ENCODE results near the gene CD4.

Gene CD4

DNA sequence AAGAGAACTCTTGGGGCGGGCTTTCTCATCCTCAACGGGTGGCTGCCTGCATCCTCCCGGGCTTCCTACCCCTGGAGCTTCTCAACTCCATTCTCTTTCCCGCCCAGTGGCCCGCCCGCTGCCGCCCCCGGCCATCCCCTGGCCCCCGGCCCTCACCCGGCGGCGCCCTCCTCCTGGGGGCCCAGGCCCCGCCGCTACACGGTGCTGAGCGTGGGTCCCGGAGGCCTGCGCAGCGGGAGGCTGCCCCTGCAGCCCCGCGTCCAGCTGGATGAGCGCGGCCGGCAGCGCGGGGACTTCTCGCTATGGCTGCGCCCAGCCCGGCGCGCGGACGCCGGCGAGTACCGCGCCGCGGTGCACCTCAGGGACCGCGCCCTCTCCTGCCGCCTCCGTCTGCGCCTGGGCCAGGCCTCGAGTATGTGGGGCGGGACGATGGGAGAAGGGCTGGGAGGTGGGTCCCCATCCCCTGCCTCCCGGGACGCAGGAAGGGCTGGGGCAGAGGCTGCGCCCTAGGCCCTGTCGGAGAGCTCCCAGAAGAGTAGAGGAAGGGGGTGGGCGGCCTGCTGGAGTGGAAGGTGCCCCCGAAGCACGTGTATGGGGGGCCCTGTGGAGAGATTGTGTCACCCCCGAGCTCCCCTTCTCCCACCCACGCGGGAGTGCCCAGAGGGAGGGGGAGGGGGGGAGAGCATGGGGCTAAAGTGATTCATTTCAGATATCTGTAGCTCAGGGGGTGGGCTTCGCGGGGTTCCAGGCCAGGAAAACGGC, 15.6 kb upstream of the CD4 start:
- no peak for DNase-seq (ENCODE audit: low read depth)
- TF ChIP-seq, protein P1, sequence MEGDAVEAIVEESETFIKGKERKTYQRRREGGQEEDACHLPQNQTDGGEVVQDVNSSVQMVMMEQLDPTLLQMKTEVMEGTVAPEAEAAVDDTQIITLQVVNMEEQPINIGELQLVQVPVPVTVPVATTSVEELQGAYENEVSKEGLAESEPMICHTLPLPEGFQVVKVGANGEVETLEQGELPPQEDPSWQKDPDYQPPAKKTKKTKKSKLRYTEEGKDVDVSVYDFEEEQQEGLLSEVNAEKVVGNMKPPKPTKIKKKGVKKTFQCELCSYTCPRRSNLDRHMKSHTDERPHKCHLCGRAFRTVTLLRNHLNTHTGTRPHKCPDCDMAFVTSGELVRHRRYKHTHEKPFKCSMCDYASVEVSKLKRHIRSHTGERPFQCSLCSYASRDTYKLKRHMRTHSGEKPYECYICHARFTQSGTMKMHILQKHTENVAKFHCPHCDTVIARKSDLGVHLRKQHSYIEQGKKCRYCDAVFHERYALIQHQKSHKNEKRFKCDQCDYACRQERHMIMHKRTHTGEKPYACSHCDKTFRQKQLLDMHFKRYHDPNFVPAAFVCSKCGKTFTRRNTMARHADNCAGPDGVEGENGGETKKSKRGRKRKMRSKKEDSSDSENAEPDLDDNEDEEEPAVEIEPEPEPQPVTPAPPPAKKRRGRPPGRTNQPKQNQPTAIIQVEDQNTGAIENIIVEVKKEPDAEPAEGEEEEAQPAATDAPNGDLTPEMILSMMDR (IDR thresholded peaks at IDR 0.05; ENCODE audit: insufficient read depth, low read depth, low read length, missing control alignments), result no peak
- H3K4me3 ChIP-seq (ENCODE audit: low read length), result no peak overlapping the region

GRCh38 chr12:6774499-6775062, 14.7 kb upstream of the CD4 start:
- no peak overlapping the region for H3K4me3 ChIP-seq (ENCODE audit: low read length)
- DNase-seq (ENCODE audit: low read depth), result no peak
- TF ChIP-seq, protein P1 (IDR thresholded peaks at IDR 0.05; ENCODE audit: insufficient read depth, low read depth, low read length, missing control alignments), result no peak

DNA sequence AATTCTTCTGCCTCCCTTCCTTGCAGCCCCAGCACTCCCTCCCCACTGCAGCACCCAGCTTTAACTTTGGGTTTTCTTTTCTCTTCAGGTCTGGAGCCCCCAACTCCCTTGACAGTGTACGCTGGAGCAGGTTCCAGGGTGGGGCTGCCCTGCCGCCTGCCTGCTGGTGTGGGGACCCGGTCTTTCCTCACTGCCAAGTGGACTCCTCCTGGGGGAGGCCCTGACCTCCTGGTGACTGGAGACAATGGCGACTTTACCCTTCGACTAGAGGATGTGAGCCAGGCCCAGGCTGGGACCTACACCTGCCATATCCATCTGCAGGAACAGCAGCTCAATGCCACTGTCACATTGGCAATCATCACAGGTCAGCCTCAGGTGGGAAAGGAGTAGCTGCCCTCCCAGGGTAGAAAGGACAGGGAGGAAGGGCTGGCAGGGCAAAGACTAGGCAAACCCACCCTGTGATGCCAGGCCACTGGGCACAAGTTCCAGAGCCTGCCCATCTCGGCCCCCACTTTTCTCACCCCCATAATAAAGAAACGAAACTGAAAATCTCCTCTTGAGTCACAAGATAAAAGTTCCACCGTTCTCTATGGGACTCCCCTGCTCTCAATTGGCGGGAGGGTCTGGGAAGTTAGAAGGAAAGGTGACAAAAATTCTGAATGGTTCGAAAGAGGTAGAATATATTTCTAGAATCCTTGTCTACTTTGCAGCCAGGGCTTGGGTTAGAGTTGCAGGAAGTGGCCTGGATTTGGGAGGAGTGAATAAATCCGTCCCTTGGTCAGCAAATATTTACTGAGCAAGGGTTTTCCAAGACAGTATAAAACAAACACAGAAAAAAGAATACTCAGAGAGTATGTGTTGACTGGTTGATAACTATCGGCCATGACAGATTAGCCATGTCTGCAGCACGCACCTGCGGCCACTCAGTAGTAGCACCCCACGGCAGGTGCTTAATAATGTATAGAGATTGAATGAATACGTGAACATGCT, 13.8 kb upstream of the CD4 start:
- TF ChIP-seq, protein P1 (IDR thresholded peaks at IDR 0.05; ENCODE audit: insufficient read depth, low read depth, low read length, missing control alignments), result no peak
- no peak overlapping the region for H3K4me3 ChIP-seq (ENCODE audit: low read length)
- DNase-seq (ENCODE audit: low read depth), result no peak

DNA sequence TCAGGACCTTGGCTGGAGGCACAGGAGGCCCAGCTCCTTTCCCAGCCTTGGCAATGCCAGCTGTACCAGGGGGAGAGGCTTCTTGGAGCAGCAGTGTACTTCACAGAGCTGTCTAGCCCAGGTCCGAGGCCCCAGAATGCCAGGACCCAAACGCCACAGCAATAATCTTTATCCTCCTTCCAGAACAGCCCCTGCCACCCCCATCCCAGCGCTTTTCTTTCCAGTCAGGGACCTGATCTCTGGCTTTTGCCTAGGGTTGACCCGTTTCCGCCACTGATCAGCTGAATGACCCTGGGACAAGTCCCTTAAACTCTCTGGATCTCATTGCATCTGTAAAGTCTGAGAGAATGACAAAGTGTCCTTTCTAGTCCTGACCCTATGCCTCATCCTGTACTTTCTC, 11.9 kb upstream of the CD4 start:
- DNase-seq (ENCODE audit: low read depth), result no peak
- TF ChIP-seq, protein P1 (IDR thresholded peaks at IDR 0.05; ENCODE audit: insufficient read depth, low read depth, low read length, missing control alignments), result no peak
- H3K4me3 ChIP-seq (ENCODE audit: low read length), result no peak overlapping the region

- no peak for DNase-seq (ENCODE audit: low read depth)
- TF ChIP-seq, protein P1 (IDR thresholded peaks at IDR 0.05; ENCODE audit: insufficient read depth, low read depth, low read length, missing control alignments), result no peak
- peak overlapping the region; percentile 29 for H3K4me3 ChIP-seq (ENCODE audit: low read length)
These were observed 11.1 kb upstream of the CD4 start for GRCh38 chr12:6778217-6778573.

DNA sequence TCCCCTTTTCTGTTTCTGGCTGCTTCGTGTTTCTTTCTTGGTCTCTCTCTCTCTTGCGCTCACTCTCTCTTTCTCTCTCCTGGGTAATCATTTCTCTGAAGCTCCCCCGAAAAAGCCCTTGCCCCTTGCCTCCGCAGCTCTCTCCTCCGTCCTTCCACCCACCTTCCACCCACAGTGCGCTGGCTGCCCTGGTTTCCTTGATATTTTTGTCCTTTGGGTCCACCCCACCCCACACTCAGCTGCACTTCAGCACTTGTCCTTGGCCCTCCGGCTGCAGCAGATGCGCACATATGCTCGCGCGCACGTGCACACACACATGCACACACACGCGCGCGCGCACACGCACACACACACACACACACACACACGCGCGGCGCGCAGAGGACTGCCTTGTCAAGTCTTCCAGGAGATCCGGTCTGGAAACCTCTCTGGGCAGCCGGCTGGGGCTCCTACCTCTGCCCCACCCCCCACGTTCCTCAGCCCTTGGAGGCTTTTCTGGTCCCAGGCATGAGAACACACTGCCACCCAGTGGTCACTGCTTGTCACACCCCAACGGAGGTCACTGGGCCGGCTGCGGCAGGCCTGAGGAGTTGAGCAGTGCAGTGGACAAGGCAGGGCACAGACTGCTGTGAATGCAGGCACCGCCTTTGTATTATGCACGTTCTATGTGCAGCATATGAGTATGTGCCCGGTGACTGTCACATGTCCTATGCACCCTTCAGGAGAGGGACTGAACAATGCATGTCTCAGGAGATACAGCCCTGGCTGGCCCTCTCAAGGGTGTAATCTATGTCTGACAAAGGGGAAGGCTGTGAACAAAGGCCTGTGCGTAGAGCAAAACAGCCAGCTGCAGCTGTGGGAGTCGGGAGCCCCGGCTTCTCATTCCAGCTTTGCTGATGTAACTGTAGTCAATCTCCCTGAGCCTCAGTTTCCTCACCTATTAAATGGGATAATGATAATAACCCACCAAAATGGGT, 10.5 kb upstream of the CD4 start:
- peak; percentile 91 for DNase-seq (ENCODE audit: low read depth)
- TF ChIP-seq, protein P1 (IDR thresholded peaks at IDR 0.05; ENCODE audit: insufficient read depth, low read depth, low read length, missing control alignments), result peak; percentile 89
- peak overlapping the region; percentile 29 for H3K4me3 ChIP-seq (ENCODE audit: low read length)
